T-helper 1 cell (primary cell): ENCODE measurements around the gene CISD3.
A peak's percentile ranks its signal among the peaks of the same experiment; 100 is the strongest.

Experiments used
- DNase-seq, 5 donors: peaks; one replicate each; pipeline ENCODE4 v3.0.0-alpha.2; 2012 to 2020
- total RNA-seq, 4 donors: gene quantifications; one replicate each; lab custom pipeline; 2026; lab: John Stamatoyannopoulos, UW

The CISD3 gene
- total RNA-seq = 4.9 to 8.1 (median 6.3) reads per million in 4 donors

GRCh38 chr17:38729886-38730525 lies at the start of gene CISD3:
CISD3 (plus strand) TSS chr17:38730341; CDS start chr17:38730359, 18 bp downstream.
- peak; percentile 72 to 91 (median 82) for DNase-seq

GRCh38 chr17:38681096-38681495 lies 49.0 kb upstream of the CISD3 start:
- no peak for DNase-seq

- DNase-seq = no peak
These were observed 44.6 kb upstream of the CISD3 start for GRCh38 chr17:38685491-38685890.

GRCh38 chr17:38687286-38687685 lies 42.9 kb upstream of the CISD3 start:
- DNase-seq = no peak

- DNase-seq = no peak
These were observed 39.8 kb upstream of the CISD3 start for GRCh38 chr17:38690386-38690785.

GRCh38 chr17:38691154-38691553 lies 39.0 kb upstream of the CISD3 start:
- no peak for DNase-seq

- DNase-seq = no peak
These were observed 36.3 kb upstream of the CISD3 start for GRCh38 chr17:38693700-38694329.

GRCh38 chr17:38697061-38697820 lies 32.9 kb upstream of the CISD3 start:
- DNase-seq = no peak

GRCh38 chr17:38698760-38699159 lies 31.4 kb upstream of the CISD3 start:
- DNase-seq = no peak

GRCh38 chr17:38701504-38702165 lies 28.5 kb upstream of the CISD3 start:
- DNase-seq = peak; percentile 39 to 83 (median 55)

GRCh38 chr17:38702166-38702915 lies 27.8 kb upstream of the CISD3 start:
- peak; percentile 66 to 90 (median 75) for DNase-seq

GRCh38 chr17:38702916-38703741 lies 27.0 kb upstream of the CISD3 start:
- no peak for DNase-seq

- DNase-seq = peak; percentile 52 to 82 (median 66)
These were observed 26.2 kb upstream of the CISD3 start for GRCh38 chr17:38703742-38704605.

GRCh38 chr17:38704606-38705522 lies 25.3 kb upstream of the CISD3 start, which contains the start of gene MLLT6:
MLLT6 (plus strand) TSS chr17:38705273; CDS start chr17:38705633, 360 bp downstream.
- DNase-seq = peak; percentile 70 to 83 (median 76)

- DNase-seq = no peak
These were observed 24.7 kb upstream of the CISD3 start for GRCh38 chr17:38705523-38705802.

- DNase-seq = peak in 2 of 5 donors; percentile 20 to 25
These were observed 24.2 kb upstream of the CISD3 start for GRCh38 chr17:38705803-38706504.

- no peak for DNase-seq
These were observed 23.5 kb upstream of the CISD3 start for GRCh38 chr17:38706505-38707216.
